ENCODE data around the gene ANO2. TPM values are rescaled to one million over a fixed set of nuclear protein-coding genes. Genes with fewer than 3 reads are reported as not detected.
"Not testable (repeated sequence)": the region's sequence is repeated elsewhere in the genome, so short reads cannot be mapped to it uniquely, and the experiment has no call there.

Gene ANO2
- total RNA-seq, 4 donors from 2014 or later: 4.0 to 17.9 (median 5.1) TPM

DNA sequence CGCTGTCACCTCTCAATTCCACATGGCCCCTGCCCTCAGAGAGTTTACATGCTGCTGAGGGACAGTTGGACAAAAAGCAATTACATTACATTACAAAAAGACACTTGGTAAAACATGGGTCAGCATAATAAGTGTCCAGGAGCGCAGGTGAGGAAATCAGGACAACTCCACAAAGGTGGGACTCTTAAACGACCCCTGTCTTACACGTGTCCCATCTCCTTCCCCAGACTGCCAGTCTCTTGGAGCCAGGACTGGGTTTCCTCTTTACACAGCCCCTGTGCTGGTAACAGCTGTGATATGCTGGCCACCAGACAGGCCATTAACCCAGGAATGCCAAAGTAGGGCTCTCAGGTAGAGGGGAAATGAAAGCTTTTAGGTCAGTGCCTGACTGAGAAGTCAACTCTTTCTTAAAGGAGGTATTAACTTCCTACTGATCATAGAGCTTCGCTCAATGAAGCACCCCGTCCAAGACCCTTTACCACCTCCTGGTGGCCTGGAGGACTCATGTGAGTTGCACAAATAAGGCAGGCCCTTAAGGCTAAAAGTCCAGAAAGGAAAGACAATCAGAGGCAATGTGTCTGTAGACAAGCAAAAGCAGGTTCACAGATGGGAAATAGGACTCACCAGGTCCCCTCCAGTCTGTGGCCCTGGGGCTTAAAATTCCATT lies 55.5 kb downstream of the ANO2 start:
- Histone ChIP-seq H3K27ac (replicated peaks in 1 of 4) (no peak overlapping the region), H3K4me3 (no peak overlapping the region), H3K36me3 (peaks cover 0 to 47% (median 0%) of the 10 kb centered on the region in 4 donors), H3K9me3 (peaks cover 0 to 8% (median 0%) of the 10 kb centered on the region in 4 donors), H3K4me1 (no peaks in the 10 kb centered on the region), H3K27me3 (peaks cover 0 to 19% (median 0%) of the 10 kb centered on the region in 4 donors)
- peak; percentile 89 for DNase-seq (ENCODE audit: extremely low spot score)
- 90% methylated on average over 6 of the region's 6 CpGs for WGBS
- TF ChIP-seq POLR2A (IDR thresholded peaks at IDR 0.05; ENCODE audit: low read depth) (no peak), CTCF (IDR thresholded peaks at IDR 0.05) (no peak), POLR2AphosphoS5 (IDR thresholded peaks at IDR 0.05) (no peak)
- intact Hi-C loops (cut with DNase I): no loop called here

DNA sequence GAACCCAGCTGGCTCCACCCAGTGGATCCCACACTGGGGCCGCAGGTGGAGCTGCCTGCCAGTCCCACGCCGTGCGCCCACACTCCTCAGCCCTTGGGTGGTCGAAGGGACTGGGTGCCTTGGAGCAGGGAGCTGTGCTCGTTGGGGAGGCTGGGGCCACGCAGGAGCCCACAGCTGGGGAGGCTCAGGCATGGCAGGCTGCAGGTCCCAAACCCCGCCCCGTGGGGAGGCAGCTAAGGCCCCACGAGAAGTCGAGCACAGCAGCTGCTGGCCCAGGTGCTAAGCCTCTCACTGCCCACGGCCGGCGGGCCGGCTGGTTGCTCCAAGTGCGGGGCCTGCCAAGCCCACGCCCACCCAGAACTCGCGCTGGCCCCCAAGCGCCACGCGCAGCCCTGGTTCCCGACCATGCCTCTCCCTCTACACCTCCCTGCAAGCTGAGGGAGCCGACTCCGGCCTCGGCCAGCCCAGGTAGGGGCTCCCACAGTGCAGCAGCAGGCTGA lies 56.2 kb downstream of the ANO2 start:
- Histone ChIP-seq H3K4me3 (no peak overlapping the region), H3K27ac (replicated peaks in 1 of 4) (no peak overlapping the region), H3K4me1 (no peaks in the 10 kb centered on the region), H3K9me3 (peaks cover 0 to 4% (median 0%) of the 10 kb centered on the region in 4 donors), H3K27me3 (peaks cover 0 to 19% (median 0%) of the 10 kb centered on the region in 4 donors), H3K36me3 (peaks cover 0 to 47% (median 0%) of the 10 kb centered on the region in 4 donors)
- intact Hi-C loops (cut with DNase I): no loop called here
- no peak for DNase-seq (ENCODE audit: extremely low spot score)
- 93% methylated on average over 8 of the region's 26 CpGs for WGBS
- TF ChIP-seq EP300 (IDR thresholded peaks at IDR 0.05) (no peak), POLR2A (IDR thresholded peaks at IDR 0.05; ENCODE audit: low read depth) (no peak), POLR2AphosphoS5 (IDR thresholded peaks at IDR 0.05) (no peak), CTCF (IDR thresholded peaks at IDR 0.05) (no peak)

DNA sequence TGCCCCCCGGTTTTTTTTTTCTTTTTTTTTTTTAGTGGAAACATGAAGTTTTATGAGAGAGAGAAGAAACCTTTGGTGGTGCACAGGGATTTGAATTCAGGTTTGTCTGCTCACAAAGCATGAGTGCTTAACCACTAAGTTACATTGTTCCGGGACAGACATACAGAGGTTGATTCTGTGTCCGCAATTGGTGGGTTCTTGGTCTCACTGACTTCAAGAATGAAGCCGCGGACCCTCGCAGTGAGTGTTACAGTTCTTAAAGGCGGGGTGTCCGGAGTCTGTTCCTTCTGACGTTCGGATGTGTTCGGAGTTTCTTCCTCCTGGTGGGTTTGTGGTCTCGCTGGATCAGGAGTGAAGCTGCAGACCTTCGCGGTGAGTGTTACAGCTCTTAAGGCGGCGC lies 57.2 kb downstream of the ANO2 start:
- H3K27ac ChIP-seq (replicated peaks in 1 of 4); intact Hi-C loops (cut with DNase I): not testable (repeated sequence)
- 87% methylated on average over 16 of the region's 16 CpGs for WGBS

DNA sequence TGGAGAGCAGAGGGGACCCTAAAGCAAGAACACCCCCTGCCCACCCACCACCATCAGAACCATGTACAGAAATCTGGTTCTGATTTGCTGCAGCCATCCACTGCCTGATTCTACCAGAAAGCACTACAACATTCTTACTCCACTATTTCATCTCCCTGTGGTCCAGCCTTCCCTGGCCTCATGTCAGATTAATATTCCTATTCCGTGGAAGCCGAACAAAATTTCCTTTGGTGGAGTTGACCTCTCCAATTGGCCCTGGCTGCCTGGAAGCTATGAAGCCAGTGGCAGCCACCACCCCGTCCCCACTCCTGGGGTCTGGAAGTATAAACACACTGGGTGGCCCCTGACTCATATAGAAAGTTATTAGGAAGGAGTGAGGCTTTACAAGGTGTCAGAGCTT lies 60.2 kb downstream of the ANO2 start:
- 77% methylated on average over 3 of the region's 3 CpGs for WGBS

More for the DNA sequence above, 57.2 kb downstream of the ANO2 start:
- H3K4me1 ChIP-seq; H3K9me3 ChIP-seq; DNase-seq (ENCODE audit: extremely low spot score); H3K4me3 ChIP-seq: not testable (repeated sequence)
- H3K36me3 ChIP-seq: peaks cover 0 to 47% (median 0%) of the 10 kb centered on the region in 4 donors
- peaks cover 0 to 22% (median 0%) of the 10 kb centered on the region in 4 donors for H3K27me3 ChIP-seq

More for the DNA sequence above, 60.2 kb downstream of the ANO2 start:
- no peak overlapping the region for H3K27ac ChIP-seq (replicated peaks in 1 of 4)
- H3K4me3 ChIP-seq: no peak overlapping the region
- TF ChIP-seq EP300 (IDR thresholded peaks at IDR 0.05): no peak
- TF ChIP-seq POLR2A (IDR thresholded peaks at IDR 0.05; ENCODE audit: low read depth): no peak
- TF ChIP-seq POLR2AphosphoS5 (IDR thresholded peaks at IDR 0.05): no peak
- TF ChIP-seq CTCF (IDR thresholded peaks at IDR 0.05): no peak
- peaks cover 0 to 27% (median 0%) of the 10 kb centered on the region in 4 donors for H3K27me3 ChIP-seq
- intact Hi-C loops (cut with DNase I): no loop called here
- peak; percentile 72 for DNase-seq (ENCODE audit: extremely low spot score)
- H3K4me1 ChIP-seq: no peaks in the 10 kb centered on the region
- no peaks in the 10 kb centered on the region for H3K9me3 ChIP-seq
- peaks cover 0 to 39% (median 0%) of the 10 kb centered on the region in 4 donors for H3K36me3 ChIP-seq
